ENCODE data around the gene PRRT2.
"Not testable (repeated sequence)": the region's sequence is repeated elsewhere in the genome, so short reads cannot be mapped to it uniquely, and the experiment has no call there.

PRRT2 gene

DNA sequence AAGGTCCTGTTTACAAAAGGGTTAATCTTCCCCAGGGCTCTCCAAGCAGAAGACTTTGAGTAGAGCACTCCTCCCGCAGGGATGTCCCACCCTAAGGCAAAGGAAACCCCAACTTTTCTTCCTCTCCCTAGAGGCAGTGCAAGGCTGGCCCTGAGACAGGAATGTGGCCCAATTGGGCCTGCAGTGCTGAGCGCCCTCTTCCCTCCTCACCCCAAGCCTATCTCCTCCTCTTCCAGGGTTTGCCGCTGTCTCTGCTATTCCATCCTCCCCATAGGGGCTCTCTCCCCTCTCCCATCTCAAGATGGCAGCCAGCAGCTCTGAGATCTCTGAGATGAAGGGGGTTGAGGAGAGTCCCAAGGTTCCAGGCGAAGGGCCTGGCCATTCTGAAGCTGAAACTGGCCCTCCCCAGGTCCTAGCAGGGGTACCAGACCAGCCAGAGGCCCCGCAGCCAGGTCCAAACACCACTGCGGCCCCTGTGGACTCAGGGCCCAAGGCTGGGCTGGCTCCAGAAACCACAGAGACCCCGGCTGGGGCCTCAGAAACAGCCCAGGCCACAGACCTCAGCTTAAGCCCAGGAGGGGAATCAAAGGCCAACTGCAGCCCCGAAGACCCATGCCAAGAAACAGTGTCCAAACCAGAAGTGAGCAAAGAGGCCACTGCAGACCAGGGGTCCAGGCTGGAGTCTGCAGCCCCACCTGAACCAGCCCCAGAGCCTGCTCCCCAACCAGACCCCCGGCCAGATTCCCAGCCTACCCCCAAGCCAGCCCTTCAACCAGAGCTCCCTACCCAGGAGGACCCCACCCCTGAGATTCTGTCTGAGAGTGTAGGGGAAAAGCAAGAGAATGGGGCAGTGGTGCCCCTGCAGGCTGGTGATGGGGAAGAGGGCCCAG is 1.0 kb downstream of the PRRT2 start:
- no peak for DNase-seq

DNA sequence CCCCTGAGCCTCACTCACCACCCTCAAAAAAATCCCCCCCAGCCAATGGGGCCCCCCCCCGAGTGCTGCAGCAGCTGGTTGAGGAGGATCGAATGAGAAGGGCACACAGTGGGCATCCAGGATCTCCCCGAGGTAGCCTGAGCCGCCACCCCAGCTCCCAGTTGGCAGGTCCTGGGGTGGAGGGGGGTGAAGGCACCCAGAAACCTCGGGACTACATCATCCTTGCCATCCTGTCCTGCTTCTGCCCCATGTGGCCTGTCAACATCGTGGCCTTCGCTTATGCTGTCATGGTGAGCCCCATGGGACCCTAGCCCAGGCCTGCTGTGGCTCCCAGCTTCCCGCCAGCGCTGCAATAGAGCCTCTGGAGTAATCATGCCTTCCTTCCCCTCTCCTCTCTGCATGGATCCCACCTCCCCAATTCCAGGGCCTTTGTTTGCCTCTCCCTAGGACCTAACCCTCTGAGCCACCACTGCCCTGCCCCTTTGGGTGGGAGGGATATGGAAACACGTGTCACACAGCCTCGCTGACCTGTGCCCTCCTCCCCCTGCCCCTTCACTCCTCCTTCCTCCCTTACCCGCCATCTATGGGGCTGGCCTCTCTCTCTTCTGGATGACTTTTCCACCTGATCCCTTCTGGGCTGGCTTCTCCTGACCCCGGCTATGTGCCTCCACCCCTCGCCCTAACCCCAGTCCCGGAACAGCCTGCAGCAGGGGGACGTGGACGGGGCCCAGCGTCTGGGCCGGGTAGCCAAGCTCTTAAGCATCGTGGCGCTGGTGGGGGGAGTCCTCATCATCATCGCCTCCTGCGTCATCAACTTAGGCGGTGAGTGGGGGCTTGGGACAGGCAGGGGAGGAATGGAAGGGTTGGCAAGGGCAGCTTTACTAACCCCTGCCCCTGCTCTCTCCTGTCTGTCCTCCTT is 1.9 kb downstream of the PRRT2 start:
- DNase-seq = no peak

GRCh38 chr16:29814592-29814991 is 2.6 kb downstream of the PRRT2 start:
- DNase-seq = no peak

DNA sequence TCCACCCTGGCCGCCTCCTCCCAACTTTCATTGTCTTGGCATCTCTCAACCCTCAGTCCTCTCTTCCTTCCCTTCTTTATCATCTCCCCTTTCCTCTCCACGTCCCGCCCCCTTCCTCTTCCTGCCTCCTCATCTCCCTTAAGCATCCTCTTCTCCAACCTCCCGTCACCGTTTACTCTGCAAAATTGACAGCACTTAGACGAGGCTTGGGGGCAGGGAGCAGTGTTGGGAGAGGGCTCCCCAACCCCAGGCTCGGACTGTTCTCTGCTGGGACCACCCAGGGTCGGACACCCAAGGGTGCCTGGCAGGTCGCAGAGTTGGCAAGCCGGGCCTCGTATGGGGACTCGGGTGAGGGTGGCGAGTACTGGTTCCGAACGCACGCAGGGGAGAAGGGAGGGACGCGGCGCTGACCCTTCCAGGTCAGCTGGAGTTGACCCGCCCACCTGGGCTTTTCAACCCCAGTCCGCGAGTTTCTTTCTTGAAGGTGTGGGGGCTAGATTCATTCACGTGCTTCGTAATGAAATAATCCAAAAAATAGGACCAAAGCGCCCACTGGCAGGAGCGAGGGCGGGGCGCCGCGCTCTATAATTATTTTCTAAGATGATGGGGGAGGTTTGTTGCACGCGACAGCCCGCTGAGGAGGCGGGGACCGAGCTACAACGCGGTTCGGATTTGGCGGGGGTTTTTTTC is 3.2 kb downstream of the PRRT2 start:
- DNase-seq = no peak

DNA sequence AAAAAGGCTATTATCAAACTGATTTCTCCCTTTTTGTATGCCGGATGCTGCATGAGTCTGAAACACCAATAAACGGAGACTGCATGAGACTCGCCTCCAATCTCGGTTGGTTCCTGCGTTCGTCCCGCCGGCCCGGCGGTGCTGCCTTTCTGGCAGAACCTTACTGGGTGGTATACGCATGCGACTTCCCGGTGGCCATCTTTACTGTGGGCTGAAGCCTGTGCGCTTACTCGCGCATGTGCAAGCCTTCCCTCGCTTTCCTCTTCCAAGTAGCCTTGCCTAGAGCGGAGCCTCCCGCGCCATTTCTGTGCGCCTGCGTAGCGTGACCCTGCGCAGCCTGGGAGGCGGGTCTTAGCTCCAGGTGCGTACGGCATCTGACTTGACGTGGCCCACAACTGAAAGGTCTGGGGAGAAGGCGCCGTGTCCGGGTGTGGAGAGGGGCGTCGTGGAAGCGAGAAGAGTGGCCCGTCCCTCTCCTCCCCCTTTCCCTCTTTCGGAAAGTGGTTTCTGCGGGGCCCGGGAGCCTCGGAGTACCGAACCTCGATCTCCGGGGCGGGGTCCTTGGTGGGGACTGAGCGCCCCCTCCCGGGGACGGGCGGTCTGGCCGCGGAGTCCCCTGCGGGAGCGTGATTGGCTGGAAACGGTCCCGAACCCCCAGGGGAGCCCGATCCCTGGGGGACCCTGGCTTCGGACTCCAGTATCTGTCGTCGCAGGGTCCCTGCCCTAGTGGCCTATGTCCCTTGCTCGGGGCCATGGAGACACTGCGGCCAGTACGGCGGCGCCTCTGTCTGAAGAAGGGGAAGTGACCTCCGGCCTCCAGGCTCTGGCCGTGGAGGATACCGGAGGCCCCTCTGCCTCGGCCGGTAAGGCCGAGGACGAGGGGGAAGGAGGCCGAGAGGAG is 4.0 kb downstream of the PRRT2 start, which contains the start of gene PAGR1:
PAGR1 (plus strand) TSS at position 360 of the 901 bp plus-strand sequence; CDS start at position 734, 374 bp downstream.
- peak; percentile 98 for DNase-seq

GRCh38 chr16:29816694-29817441 is 4.9 kb downstream of the PRRT2 start:
- peak; percentile 27 for DNase-seq

- DNase-seq = no peak
Observed at GRCh38 chr16:29818082-29818481, 6.1 kb downstream of the PRRT2 start.

- DNase-seq = no peak
Observed at GRCh38 chr16:29819506-29819905, 7.5 kb downstream of the PRRT2 start.

DNA sequence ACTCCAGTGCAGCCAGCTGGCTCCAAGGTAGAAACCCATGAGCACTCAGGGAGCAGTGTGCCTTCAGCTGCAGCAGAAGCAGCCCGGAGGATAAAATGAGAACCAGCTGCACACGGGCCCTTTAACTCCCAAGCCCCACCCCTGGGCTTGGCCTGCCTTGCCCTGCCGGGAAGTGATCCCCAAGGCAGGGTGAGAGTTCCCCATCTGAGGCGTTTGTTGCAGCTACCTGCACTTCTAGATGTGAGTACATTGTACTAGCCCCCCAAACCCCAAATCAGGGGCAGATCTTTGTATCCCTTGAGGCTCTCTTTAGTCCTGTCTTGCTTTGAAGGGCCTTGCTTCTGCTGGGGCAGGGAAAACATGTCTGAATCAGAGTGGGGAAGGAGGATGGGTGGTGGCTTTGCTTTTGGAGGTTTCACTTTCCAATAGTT is 8.3 kb downstream of the PRRT2 start, which contains the start of gene MVP:
MVP (plus strand) TSS at position 192 of the 431 bp plus-strand sequence. CDS start 10,088 bp downstream, outside the sequence.
- DNase-seq = no peak

GRCh38 chr16:29820730-29821642 is 9.0 kb downstream of the PRRT2 start:
- DNase-seq = no peak

- DNase-seq = no peak
Observed at GRCh38 chr16:29821643-29822115, 9.7 kb downstream of the PRRT2 start.

GRCh38 chr16:29824589-29825144 is 12.7 kb downstream of the PRRT2 start:
- no peak for DNase-seq

DNA sequence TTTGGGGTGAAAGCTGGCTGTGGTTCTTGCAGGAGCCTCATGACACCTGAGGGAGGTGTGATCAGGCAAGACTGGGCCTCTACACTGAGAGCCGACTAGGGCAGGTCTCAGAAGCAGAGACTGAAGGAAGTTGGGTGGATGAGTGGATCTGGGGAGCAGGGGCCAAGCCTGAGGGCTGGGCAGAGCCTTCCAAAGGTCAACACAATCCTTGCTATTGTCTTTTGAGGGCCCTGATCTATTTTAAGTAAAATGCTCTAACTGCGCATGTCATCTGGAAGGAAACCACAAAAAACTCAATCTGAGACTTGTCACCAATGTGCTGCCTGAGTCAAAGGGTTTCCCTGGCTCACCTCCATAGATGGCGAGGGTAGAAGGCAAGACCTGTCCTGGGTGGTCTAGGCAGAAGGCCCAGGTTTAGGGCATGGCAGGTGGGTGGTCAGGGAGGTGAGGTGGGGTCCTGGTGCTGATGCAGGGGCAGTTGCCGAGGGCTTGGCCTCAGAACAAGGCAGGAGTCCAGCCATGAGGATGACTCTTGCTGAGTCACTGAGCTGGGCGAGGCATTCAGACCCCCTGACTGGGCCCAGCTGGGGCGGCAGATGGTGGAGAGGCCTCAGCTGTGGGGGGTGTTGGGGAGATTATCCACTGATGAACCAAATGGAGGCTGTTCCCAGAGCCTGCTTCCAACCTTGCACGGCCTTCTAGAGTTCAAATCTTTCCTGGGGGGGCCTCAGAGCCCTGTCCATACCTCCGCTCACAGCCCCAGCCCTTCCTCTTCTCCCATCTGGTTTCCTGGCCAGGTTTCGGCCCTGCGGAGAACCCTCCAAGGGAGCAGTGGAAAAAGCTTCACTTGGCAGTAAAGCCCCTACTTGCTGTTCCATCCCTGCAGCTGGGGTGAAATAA is 13.4 kb downstream of the PRRT2 start:
- no peak for DNase-seq

- no peak for DNase-seq
Observed at GRCh38 chr16:29826342-29826695, 14.3 kb downstream of the PRRT2 start.

- no peak for DNase-seq
Observed at GRCh38 chr16:29830774-29831173, 18.8 kb downstream of the PRRT2 start.

- no peak for DNase-seq
Observed at GRCh38 chr16:29831490-29831889, 19.5 kb downstream of the PRRT2 start.

GRCh38 chr16:29833219-29833618 is 21.2 kb downstream of the PRRT2 start:
- not testable (repeated sequence) for DNase-seq

- DNase-seq = no peak
Observed at GRCh38 chr16:29834079-29834478, 22.1 kb downstream of the PRRT2 start.

All from NCI-H774 (cell line).